ENCODE results near the gene KLRK1.

DNA sequence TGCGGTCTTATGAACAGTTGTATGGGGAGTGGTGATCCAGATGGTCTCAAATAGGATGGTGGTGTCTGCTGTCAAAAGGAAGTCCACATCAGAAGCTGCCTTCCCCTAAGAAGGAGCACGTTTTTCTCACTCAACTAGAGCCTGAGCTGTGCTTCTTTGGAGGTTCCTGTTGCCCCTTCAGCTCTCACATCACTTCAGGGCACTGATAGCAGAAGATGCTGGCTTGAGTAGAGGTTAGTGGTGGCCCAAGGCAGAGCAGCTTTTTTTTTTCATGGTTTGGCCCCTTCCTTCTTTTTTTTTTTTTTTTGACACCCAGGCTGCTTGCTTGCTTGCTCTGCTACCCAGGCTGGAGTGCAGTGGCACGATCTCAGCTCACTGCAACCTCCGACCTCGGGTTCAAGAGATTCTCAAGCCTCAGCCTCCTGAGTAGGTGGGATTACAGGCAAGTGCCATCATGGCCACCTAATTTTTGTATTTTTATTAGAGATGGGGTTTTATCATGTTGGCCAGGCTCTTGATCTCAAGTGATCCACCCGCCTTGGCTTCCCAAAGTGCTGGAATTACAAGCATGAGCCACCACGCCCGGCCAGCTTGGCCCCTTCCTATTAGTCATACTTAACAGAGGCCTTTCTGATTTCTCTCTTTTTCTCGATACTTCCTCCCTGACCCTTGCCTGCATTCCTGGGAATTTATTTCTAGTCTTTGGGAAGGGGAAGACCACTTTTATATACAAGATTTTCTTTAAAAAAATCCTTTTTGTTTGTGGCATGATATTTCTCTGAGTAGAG, 50.6 kb downstream of the KLRK1 start:
- no peak for TF ChIP-seq POLR2AphosphoS5 (IDR thresholded peaks at IDR 0.05)
- TF ChIP-seq, protein P1, sequence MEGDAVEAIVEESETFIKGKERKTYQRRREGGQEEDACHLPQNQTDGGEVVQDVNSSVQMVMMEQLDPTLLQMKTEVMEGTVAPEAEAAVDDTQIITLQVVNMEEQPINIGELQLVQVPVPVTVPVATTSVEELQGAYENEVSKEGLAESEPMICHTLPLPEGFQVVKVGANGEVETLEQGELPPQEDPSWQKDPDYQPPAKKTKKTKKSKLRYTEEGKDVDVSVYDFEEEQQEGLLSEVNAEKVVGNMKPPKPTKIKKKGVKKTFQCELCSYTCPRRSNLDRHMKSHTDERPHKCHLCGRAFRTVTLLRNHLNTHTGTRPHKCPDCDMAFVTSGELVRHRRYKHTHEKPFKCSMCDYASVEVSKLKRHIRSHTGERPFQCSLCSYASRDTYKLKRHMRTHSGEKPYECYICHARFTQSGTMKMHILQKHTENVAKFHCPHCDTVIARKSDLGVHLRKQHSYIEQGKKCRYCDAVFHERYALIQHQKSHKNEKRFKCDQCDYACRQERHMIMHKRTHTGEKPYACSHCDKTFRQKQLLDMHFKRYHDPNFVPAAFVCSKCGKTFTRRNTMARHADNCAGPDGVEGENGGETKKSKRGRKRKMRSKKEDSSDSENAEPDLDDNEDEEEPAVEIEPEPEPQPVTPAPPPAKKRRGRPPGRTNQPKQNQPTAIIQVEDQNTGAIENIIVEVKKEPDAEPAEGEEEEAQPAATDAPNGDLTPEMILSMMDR (IDR thresholded peaks at IDR 0.05) = no peak

Data from prostate gland (tissue), 2 donors.